CD14-positive monocyte (primary cell): Measurements from ENCODE around the gene ELF3. TPM values are rescaled to one million over a fixed set of nuclear protein-coding genes. Genes with fewer than 3 reads are reported as not detected.

Experiments used
- DNase-seq, 3 donors: peaks; one replicate each; pipeline ENCODE4 v3.0.0-alpha.2; 2011 to 2022
- H2AFZ ChIP-seq: 2 replicates; pipeline ENCODE4 v1.6.0; 2012; ENCODE audit warnings: mild to moderate bottlenecking, low read depth, low read length, inconsistent platforms; ENCODE audit not compliant: insufficient read depth, poor library complexity, severe bottlenecking
- H3K27ac ChIP-seq, 2 donors: 1 replicate in 1 of 2; 2 replicates in 1 of 2; pipeline ENCODE4 v1.5.1; 2012 to 2013; ENCODE audit warnings: low read length in 2 of 2, control low read depth in 1 of 2, inconsistent platforms in 1 of 2, low read depth in 1 of 2, mild to moderate bottlenecking in 1 of 2
- H3K27me3 ChIP-seq, 2 donors: one replicate each; pipeline versions ENCODE4 v1.6.0 to v1.6.1; 2011 to 2013; ENCODE audit warnings: low read length in 2 of 2; ENCODE audit not compliant: control insufficient read depth in 2 of 2, insufficient read depth in 2 of 2
- H3K36me3 ChIP-seq, 2 donors: replicated peaks in 1 of 2; 1 replicate in 1 of 2; 2 replicates in 1 of 2; pipeline versions ENCODE4 v1.5.1 to v1.6.1; 2012 to 2013; ENCODE audit warnings: low read length in 2 of 2, control low read depth in 1 of 2, inconsistent platforms in 1 of 2, mild to moderate bottlenecking in 1 of 2; ENCODE audit not compliant: insufficient read depth in 2 of 2, control insufficient read depth in 1 of 2
- H3K4me1 ChIP-seq, 2 donors: 1 replicate in 1 of 2; 2 replicates in 1 of 2; pipeline versions ENCODE4 v1.5.1 to v1.6.1; 2012 to 2013; ENCODE audit warnings: low read length in 2 of 2, control low read depth in 1 of 2, inconsistent platforms in 1 of 2, mild to moderate bottlenecking in 1 of 2, moderate library complexity in 1 of 2; ENCODE audit not compliant: insufficient read depth in 2 of 2, control insufficient read depth in 1 of 2
- H3K4me2 ChIP-seq: replicated peaks from 2 replicates; pipeline ENCODE3; 2012; ENCODE audit warnings: low read length, moderate library complexity, mild to moderate bottlenecking; ENCODE audit not compliant: poor library complexity, severe bottlenecking; ENCODE audit errors: extremely low read depth
- H3K4me3 ChIP-seq, 3 experiments: fragments of 200-600 bp in 1 of 3; sonication (generic) in 1 of 3; replicated peaks in 1 of 3; 1 replicate in 2 of 3; 2 replicates in 1 of 3; pipeline ENCODE4 v1.5.1; 2011 to 2013; ENCODE audit warnings: low read length in 3 of 3, mild to moderate bottlenecking in 3 of 3, control low read depth in 2 of 3, low read depth in 2 of 3, inconsistent platforms in 1 of 3, moderate library complexity in 1 of 3
- H3K79me2 ChIP-seq: 2 replicates; pipeline ENCODE4 v1.6.0; 2012; ENCODE audit warnings: mild to moderate bottlenecking, control low read depth, inconsistent platforms, low read length, moderate library complexity; ENCODE audit not compliant: insufficient read depth
- H3K9ac ChIP-seq: 2 replicates; pipeline ENCODE4 v1.6.0; 2017; ENCODE audit warnings: low read length, mild to moderate bottlenecking; ENCODE audit not compliant: insufficient read depth, poor library complexity, severe bottlenecking
- H3K9me3 ChIP-seq, 2 donors: replicated peaks in 1 of 2; 1 replicate in 1 of 2; 2 replicates in 1 of 2; pipeline versions ENCODE4 v1.5.1 to v1.6.1; 2012 to 2013; ENCODE audit warnings: low read length in 2 of 2, control low read depth in 1 of 2; ENCODE audit not compliant: control insufficient read depth in 1 of 2, insufficient read depth in 1 of 2
- H4K20me1 ChIP-seq: 2 replicates; pipeline ENCODE4 v1.6.0; 2012; ENCODE audit warnings: mild to moderate bottlenecking, low read length, control low read depth, moderate library complexity; ENCODE audit not compliant: insufficient read depth
- H3K27ac Mint-ChIP-seq, 7 donors: one replicate each; pipeline ENCODE4 v1.8.0; 2020; ENCODE audit warnings: mild to moderate bottlenecking in 7 of 7, mixed read lengths in 7 of 7, moderate library complexity in 6 of 7, inconsistent platforms in 2 of 7
- H3K27me3 Mint-ChIP-seq, 3 donors: one replicate each; pipeline ENCODE4 v1.8.0; 2021 to 2022; ENCODE audit warnings: low read depth in 3 of 3, mild to moderate bottlenecking in 3 of 3, mixed read lengths in 3 of 3, moderate library complexity in 3 of 3, inconsistent platforms in 1 of 3
- H3K36me3 Mint-ChIP-seq, 2 donors: one replicate each; pipeline ENCODE4 v1.8.0; 2020; ENCODE audit warnings: mixed read lengths in 2 of 2, inconsistent platforms in 1 of 2, mild to moderate bottlenecking in 1 of 2
- H3K4me1 Mint-ChIP-seq: one replicate; pipeline ENCODE4 v1.8.0; 2020; ENCODE audit warnings: mild to moderate bottlenecking, mixed read lengths
- H3K4me3 Mint-ChIP-seq, 2 donors: one replicate each; pipeline ENCODE4 v1.8.0; 2020; ENCODE audit warnings: mild to moderate bottlenecking in 2 of 2, mixed read lengths in 2 of 2, moderate library complexity in 1 of 2
- H3K9me3 Mint-ChIP-seq, 7 donors: one replicate each; pipeline ENCODE4 v1.8.0; 2020 to 2022; ENCODE audit warnings: mixed read lengths in 7 of 7, mild to moderate bottlenecking in 6 of 7, moderate library complexity in 6 of 7, inconsistent platforms in 2 of 7
- WGBS: methylation state at CpG from one replicate; pipeline ENCODE4 v1.1.5; 2013; ENCODE audit warnings: missing lambda C conversion rate; ENCODE audit not compliant: insufficient coverage; 5-methylcytosine and 5-hydroxymethylcytosine counted together
- intact Hi-C, 2 donors: fragments of 100-400 bp; cut with micrococcal nuclease; formaldehyde crosslinking; loops; one replicate each; pipeline versions ENCODE4 v1.15.0 to v1.15.1; 2023
- polyA plus RNA-seq, 3 donors: library from polyadenylated mRNA; depleted of rRNA in 1 of 3; unstranded in 2 of 3; stranded (reverse) in 1 of 3; fragments of 300-500 nt in 2 of 3; fragments of >200 nt in 1 of 3; fragmentation: Illumina TruSeq in 2 of 3; gene quantifications; 1 replicate in 2 of 3; 2 replicates in 1 of 3; pipeline ENCODE4 v1.2.3, GENCODE V29; 2012 to 2021
- TF ChIP-seq, protein P1 (sequence below): fragments of 200-600 bp; IDR thresholded peaks from one replicate; pipeline ENCODE4 v1.8.0; 2022; ENCODE audit warnings: antibody characterized with exemption, mild to moderate bottlenecking

The ELF3 gene
- polyA plus RNA-seq, 3 donors, result 10.2 TPM; not detected in 2

DNA sequence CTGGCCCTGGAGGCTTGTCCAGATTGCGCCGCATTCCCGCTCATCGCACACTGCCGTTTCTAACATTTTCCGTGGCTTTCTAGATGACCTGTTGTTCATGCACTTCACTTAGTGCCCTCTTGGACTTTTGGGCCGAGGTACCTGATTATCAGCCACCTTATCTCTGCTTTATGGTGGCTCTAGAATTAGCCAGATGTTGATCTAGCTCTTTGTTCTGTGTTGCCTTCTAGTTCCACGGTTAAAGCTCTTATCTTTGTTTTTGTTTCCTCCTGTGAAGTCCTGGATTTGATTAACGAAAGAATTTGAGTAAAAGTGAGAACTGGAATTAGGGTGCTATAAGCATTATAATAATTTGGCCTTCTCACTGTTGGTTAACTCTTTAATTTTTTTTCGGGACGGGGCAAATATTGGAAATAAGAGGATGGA lies 27.0 kb upstream of the ELF3 start:
- 20% methylated on average over 9 of the region's 11 CpGs for WGBS
- Mint-ChIP-seq H3K4me3 (peak overlapping the region; percentile 92 to 97), H3K27me3 (peaks cover 0 to 7% (median 2%) of the 10 kb centered on the region in 3 donors), H3K9me3 (no peaks in the 10 kb centered on the region), H3K27ac (peak overlapping the region; percentile 61 to 93 (median 79)), H3K4me1 (peaks cover 28% of the 10 kb centered on the region), H3K36me3 (peaks cover 13 to 26% of the 10 kb centered on the region in 2 donors)
- Histone ChIP-seq H3K27ac (peak overlapping the region; percentile 42 to 88), H3K4me1 (peaks cover 18 to 19% of the 10 kb centered on the region in 2 donors), H3K36me3 (peaks cover 8 to 22% of the 10 kb centered on the region in 2 donors), H2AFZ (peak overlapping the region; percentile 91), H3K4me2 (peak overlapping the region; percentile 83), H4K20me1 (peaks cover 53% of the 10 kb centered on the region), H3K4me3 (peak overlapping the region; percentile 70 to 89 (median 89)), H3K9ac (peak overlapping the region; percentile 96), H3K79me2 (peaks cover 59% of the 10 kb centered on the region), H3K9me3 (no peaks in the 10 kb centered on the region), H3K27me3 (no peaks in the 10 kb centered on the region)
- TF ChIP-seq, protein P1, sequence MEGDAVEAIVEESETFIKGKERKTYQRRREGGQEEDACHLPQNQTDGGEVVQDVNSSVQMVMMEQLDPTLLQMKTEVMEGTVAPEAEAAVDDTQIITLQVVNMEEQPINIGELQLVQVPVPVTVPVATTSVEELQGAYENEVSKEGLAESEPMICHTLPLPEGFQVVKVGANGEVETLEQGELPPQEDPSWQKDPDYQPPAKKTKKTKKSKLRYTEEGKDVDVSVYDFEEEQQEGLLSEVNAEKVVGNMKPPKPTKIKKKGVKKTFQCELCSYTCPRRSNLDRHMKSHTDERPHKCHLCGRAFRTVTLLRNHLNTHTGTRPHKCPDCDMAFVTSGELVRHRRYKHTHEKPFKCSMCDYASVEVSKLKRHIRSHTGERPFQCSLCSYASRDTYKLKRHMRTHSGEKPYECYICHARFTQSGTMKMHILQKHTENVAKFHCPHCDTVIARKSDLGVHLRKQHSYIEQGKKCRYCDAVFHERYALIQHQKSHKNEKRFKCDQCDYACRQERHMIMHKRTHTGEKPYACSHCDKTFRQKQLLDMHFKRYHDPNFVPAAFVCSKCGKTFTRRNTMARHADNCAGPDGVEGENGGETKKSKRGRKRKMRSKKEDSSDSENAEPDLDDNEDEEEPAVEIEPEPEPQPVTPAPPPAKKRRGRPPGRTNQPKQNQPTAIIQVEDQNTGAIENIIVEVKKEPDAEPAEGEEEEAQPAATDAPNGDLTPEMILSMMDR, result no peak
- intact Hi-C loops, result no loop called here
- no peak for DNase-seq

DNA sequence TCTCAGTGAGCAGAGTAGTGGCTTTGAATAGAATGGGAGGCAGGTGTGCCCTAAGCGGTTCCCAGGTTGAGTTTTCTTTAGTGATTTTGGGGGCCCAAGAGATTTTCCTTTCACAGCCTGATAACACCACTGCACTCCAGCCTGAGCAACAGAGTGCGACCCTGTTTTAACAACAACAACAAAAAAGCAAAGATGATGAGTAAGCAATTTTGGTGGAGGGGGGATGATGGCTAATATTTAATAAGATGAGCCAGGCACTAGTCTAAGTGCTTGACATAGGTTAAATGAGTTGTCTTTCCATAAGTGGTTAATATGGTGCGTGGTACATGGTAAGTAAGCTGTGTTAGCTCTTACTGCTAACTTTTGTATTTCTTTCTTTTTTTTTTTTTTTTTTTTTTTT lies 25.9 kb upstream of the ELF3 start:
- Histone ChIP-seq H3K4me1 (peaks cover 18 to 19% of the 10 kb centered on the region in 2 donors), H3K9me3 (no peaks in the 10 kb centered on the region), H3K27ac (peak overlapping the region in 1 of 2 donors; percentile 8), H3K36me3 (peaks cover 18 to 32% of the 10 kb centered on the region in 2 donors), H3K4me2 (no peak overlapping the region), H3K4me3 (no peak overlapping the region), H4K20me1 (peaks cover 63% of the 10 kb centered on the region), H3K9ac (no peak overlapping the region), H3K27me3 (no peaks in the 10 kb centered on the region), H3K79me2 (peaks cover 68% of the 10 kb centered on the region), H2AFZ (no peak overlapping the region)
- no peak for DNase-seq
- TF ChIP-seq, protein P1, result no peak
- H3K27ac Mint-ChIP-seq, result peak overlapping the region in 1 of 7 donors; percentile 70
- WGBS, result no CpG with 5 or more reads among the region's 3 CpGs
- H3K4me3 Mint-ChIP-seq, result no peak overlapping the region
- no peaks in the 10 kb centered on the region for H3K9me3 Mint-ChIP-seq
- H3K27me3 Mint-ChIP-seq, result peaks cover 0 to 5% (median 0%) of the 10 kb centered on the region in 3 donors
- intact Hi-C loops, result no loop called here
- H3K4me1 Mint-ChIP-seq, result peaks cover 28% of the 10 kb centered on the region
- peaks cover 23 to 37% of the 10 kb centered on the region in 2 donors for H3K36me3 Mint-ChIP-seq
